Stimulated activated CD8-positive, alpha-beta memory T cell treated with anti-CD3 and anti-CD28 coated beads, Interleukin-4, amount 100 ng/mL, for 4 hours (primary cell): ENCODE results near the gene PBXIP1.
A peak's percentile ranks its signal among the peaks of the same experiment; 100 is the strongest.

Source experiments
- DNase-seq, 2 donors: peaks; one replicate each; pipeline ENCODE4 v3.0.0-alpha.2; 2020; ENCODE audit warnings: low read depth in 2 of 2, low spot score in 1 of 2

The PBXIP1 gene, protein sequence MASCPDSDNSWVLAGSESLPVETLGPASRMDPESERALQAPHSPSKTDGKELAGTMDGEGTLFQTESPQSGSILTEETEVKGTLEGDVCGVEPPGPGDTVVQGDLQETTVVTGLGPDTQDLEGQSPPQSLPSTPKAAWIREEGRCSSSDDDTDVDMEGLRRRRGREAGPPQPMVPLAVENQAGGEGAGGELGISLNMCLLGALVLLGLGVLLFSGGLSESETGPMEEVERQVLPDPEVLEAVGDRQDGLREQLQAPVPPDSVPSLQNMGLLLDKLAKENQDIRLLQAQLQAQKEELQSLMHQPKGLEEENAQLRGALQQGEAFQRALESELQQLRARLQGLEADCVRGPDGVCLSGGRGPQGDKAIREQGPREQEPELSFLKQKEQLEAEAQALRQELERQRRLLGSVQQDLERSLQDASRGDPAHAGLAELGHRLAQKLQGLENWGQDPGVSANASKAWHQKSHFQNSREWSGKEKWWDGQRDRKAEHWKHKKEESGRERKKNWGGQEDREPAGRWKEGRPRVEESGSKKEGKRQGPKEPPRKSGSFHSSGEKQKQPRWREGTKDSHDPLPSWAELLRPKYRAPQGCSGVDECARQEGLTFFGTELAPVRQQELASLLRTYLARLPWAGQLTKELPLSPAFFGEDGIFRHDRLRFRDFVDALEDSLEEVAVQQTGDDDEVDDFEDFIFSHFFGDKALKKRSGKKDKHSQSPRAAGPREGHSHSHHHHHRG

DNA sequence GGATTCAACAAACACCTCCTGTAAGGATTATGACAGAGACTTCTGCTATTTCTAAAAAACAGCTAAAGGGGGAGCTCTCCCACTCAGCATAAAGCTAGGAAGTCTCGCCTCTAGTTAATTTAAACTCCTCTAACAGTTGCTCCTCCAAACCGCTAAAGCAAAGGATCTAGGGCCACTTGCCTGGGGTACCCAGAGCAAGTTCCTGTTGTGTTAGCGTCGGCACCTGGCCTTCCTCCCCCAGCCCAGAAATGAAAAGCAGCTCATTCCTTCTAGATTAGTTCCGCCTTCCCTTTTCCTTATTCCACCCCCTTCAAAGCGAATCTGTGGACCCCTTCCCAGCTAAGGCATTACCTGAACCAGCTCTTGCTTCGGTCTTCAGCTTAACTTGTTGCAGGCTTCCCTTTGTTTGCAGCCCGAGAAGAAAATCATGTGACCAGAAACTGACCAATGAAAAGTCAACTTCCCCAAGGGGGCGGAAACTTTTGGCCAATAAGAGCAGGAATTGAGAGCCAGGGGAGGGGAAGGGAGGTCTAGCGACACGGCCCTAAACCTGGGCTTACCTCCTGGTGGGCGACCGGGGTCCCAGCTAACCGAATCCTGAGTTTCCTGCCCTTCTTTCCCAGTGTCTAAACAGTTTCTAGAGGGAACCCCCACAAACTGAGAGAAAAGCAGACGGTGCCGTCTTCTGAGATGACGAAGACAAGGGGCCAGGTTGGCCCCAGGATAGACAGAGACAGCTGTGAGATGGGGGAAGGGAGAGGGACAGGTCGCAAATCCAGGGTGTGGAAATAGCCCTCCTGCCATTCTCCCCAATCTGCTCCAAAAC, at the start of gene PBXIP1:
PBXIP1 (minus strand) TSS at position 382 of the 826 bp plus-strand sequence. CDS start 2,378 bp downstream, outside the sequence.
- DNase-seq, result peak; percentile 59 to 62

DNA sequence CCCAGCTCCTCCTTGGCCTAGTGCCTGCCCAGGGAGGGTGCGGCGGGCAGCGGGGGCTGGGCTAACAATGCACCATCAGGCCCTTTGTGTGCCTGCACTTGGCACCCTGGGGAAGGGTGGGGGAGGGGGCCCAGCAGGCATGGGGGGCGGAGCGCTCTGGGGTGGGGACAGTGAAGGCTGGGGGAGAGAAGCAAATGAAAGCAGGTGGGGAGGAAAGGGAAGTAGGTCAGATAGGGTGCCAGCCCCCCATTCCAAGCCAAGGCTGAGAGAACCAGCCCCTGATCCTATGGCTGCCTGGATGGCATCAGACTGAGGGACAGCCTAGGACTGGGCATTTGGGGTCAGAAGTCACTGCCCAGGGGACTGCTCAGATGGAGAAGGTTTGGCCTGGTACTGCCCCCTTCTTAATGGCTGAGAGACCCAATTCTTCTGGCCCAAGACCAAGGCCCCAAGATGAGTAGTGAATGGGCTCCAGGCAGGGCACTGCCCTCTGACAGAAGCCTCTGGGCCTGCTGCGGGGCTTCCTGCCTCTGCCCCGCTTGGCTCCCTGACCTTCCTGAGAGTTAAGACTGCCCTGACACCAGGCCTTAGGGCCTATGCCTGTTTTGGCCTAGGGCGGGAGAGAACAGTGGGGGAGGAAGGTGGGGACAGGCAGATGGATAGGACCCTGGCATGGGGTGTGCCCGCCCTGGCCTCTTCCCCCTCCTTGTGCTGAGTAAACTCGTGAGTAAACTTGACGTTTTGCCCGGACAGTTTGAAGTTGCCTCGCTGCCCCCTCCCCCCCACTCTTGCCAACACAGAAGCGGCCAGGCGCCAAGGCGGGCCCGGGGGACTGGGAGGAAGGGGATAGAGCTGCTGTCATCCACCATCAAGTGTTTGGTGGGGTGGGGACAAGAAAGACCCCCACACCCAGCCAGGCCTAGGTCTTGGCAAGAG, 49.4 kb upstream of the PBXIP1 start:
- no peak for DNase-seq

DNA sequence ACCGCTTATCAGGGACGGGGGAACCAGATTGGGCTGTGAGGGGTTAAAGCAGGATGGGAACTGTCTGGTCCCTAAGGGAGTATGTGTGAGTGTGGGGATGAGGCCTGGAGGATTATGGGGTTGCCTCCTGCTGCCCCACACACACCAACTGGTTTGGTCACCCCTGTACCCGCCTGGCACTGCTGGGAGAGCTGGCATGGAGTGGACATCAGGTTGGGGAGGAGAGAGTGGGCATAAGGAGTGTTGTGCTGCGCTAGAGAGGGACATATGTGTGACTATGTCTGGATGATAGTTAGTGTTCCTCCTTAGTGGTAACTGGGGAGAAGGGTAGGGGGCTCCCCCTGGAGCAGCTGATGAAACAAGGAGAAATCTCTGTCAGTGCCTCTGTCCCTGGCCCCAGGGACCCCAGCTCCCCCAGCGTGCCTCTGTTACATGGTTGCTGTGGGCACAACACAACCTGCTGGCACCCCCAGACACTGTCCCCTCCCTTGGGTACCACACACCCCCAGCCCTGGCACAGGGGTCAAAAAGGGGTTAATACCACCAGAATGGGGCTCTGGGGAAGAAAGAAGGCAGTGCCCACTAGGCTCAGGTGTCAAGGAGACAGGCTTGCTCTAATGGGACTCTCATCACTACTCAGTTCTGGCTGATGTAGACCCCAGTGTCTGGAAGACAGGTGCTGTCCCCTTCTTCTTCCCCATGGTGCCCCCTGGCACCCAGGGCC, 48.6 kb upstream of the PBXIP1 start:
- DNase-seq, result no peak

DNA sequence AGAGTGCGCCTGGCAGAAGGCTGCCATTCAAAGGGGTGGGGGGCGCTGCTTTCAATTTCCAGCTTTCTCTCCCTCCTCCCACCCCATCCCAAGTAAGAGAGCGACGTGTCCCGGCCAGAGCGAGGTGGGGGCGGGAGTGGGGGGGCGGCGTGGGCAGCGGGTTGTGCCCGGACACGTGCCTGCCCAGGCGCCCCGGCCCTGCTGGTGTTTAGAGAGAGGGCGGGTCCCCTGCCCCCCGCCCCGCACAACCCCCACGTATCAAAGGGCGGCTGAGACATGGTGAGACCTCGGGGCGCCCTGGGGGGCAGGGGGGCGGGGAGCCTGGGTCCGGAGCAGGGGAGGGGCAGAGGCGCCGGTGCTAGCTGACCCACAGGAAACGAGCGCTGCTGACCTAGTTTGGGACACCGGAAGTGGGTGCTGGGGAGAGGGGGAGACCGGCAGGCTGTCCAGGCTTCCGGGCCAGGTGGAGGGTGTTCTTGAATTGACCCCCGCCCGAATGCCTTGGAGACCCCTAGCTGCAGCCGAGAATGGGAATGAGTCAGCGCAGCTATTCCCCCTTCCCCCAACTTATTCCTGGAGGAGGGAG, 48.0 kb upstream of the PBXIP1 start:
- no peak for DNase-seq

DNA sequence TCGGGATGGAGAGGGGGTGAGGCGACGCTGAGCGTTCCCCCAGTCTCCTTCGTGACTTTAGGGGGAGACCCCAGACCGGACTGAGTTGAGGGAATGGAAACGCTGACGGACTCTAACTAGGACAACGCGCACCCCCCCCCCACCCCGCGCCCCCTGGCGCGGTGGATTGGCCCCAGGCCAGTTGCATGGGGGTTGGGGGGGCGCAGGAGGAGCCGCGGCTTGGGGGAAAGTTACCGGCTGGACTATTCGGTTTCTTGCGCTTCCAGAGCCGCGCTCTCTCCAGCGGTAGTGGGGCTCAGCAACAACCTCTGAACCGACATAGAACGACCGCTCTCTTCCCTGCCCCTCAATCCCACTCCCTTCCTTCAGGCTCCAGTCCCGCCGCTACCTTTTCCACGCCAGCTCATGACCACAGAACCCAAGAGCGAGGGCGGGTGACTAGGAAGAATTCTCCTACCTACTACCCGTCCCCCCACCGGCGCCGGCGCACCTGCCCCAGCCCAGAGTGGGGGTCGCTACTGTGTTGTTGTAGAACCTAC, 47.4 kb upstream of the PBXIP1 start:
- DNase-seq, result no peak

DNA sequence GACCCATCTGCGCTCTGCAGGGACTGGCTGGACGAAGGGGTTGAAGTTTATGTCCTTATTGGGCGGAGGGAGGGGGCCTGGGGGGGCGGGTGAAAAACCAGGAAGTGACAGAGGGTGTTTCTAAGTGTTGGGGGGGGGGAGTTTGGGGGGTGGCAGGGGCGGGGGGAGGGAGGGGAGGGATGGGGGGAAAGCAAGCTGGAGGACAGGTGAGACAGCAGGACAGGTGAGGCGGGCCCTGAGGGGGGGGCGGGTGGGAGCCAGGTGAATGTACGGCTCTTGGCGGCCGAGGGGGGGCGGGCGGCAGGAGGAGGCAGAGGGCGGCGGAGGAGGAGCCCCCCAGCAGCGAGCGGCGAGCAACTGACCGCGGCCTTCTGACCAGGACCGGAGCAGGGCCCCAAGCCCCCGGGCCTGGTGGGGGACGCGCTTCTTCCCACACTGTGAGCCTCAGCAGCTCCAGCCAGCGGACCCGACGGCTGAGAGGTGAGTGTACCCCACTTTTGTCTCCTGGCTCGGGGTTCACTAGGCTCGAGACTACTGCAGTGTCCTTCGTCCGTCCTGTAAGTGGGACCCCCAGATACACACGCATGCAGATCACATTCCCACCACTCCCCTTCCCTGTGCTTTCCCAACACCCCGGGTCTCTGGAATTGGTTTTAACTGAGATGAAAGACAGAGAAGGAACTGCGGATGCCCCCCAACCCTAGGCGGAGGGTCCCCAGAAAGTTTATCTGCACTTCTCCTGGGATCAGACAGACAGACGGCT, 46.7 kb upstream of the PBXIP1 start, which contains the start of gene ZBTB7B:
ZBTB7B (plus strand) TSS at position 339 of the 763 bp plus-strand sequence. CDS start 11,859 bp downstream, outside the sequence.
- no peak for DNase-seq

DNA sequence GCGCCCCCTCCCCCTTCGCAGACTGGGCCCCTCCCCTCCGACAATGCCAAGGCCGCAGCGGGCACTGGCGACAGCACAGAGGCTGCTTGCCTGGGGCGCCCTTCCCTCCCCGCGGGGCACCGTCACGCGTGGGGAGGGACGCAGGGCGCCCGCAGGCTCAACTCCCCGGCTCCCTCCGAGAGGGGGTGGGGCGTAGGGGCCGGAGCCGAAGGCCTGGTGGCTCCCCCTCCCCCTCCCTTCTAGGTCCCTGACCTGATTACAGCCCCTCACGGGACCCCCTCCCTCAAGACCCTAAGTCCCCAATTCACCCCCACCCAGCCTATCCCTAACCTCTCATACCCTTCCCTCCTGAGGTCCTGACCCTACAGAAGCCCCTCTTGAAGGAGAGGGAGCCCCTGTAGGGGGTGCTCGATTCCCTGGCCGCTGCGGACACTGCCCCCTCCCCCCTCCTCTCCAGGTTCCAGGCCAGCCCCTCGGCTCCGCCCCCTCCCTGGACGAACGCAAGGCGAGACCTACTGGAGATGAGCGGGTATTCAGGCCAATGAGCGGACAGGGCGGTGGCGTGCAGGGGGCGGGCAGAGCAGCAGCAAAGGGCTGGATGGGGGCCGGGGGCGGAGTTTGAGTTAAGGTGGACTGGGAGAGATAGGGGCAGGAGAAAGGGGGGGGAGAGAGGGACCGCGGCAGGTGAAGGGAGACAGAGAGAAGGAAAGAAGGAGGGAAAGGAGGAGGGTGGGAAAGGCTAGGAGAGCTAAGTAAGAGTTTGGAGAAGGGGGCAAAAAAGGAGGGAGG, 46.0 kb upstream of the PBXIP1 start:
- DNase-seq, result peak; percentile 93 to 98

DNA sequence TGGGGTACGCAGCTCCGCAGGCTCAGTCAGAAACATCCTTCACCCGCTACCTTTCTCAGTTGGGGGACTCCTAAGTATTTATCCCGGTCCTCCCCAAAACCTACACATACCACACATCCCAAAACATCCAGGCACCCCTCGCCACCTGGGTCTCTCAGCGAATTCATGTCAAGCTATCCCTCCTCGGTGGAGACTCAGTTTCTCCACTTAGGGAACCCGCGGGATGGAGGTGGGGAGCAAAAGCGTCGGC, 45.5 kb upstream of the PBXIP1 start:
- DNase-seq, result no peak

DNA sequence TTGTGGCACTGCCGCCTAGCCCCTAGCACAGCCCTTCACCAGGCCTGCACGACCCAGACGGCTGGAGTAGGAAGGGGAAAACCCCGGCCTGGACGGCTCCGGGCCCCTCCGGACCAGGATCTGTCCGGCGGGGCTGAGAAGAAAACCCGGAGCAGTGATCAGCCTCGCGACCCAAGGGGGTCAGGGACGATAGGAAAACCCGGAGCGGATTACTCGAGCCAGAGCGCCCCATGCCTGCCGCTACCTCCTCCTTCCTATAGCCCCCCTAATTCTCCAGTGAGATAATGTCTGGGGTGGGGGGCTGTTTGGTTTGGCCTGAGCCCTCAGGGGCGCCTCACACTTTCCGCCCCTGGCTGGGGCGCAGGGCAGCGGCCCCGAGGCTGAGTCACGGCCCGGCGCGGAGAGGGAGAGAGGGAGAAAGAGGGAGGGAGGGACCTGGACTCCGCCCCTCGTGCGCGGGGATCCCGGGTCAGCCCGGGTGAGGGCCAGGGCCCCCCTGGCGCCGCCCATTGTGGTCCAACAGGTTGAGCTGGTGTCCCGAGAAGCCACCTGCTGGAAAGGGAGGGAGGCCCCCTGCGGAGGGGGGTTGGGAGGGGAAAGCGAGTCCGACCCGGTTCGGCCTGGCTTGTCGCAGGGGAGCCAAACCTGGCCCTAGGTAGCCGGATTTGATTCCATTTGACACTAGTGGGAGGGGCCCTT, 45.0 kb upstream of the PBXIP1 start:
- peak; percentile 48 to 58 for DNase-seq

DNA sequence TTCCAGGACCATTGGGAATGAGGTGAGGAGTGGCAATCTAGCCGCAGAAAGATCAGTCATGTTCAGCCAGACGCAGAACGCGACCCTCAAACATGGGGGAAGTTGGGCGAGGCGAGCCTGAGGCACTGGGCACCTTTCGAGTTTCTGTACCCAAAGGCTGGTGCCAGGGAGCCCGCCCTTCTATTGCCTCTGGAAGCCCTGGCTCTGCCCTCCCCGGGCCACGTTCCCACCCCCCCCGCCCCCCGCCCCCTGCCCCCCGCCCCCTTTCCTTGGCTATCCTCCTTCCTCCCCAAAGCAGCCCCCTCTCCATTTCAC, 44.5 kb upstream of the PBXIP1 start:
- no peak for DNase-seq

DNA sequence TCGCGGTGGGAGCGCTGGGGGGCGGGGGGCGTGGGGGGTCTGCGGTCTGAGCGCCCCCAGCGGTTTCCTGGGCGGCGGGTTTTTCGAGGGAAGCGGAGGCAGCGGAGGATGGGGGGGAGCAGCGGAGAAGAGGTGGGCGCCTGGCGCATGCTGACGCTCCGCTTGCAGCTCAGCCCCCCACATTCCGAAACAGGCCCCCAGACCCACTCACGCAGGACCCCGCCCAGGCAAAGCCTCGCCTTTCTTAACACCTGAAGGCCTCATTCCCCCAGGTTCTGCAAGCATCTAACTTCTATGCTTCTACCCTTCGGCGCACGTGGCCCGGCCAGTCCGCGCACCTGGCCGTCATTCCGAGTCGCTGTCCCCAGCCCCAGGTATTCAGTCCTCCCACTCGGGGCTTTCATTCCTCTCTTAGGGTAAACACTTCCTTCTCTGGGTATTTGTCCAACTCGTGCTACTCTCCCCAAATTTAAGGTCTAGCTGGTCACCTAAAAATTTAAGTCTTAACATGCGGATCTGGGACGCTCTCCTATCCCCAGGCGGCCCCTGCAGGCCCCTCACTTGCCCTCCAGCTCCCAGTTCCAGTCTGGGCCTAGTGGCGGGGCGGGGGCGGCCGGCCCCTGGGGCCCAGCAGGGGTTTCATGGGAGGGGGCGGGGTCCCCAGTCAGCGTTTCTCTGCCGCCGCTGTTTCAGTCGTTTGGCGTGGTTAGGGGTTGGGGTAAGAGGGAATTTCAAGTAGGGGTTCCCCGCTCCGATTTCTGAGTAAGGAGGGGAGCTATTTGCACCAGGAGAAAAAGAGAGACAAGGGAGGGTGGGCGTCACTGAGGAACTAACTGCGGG, 43.9 kb upstream of the PBXIP1 start:
- no peak for DNase-seq

DNA sequence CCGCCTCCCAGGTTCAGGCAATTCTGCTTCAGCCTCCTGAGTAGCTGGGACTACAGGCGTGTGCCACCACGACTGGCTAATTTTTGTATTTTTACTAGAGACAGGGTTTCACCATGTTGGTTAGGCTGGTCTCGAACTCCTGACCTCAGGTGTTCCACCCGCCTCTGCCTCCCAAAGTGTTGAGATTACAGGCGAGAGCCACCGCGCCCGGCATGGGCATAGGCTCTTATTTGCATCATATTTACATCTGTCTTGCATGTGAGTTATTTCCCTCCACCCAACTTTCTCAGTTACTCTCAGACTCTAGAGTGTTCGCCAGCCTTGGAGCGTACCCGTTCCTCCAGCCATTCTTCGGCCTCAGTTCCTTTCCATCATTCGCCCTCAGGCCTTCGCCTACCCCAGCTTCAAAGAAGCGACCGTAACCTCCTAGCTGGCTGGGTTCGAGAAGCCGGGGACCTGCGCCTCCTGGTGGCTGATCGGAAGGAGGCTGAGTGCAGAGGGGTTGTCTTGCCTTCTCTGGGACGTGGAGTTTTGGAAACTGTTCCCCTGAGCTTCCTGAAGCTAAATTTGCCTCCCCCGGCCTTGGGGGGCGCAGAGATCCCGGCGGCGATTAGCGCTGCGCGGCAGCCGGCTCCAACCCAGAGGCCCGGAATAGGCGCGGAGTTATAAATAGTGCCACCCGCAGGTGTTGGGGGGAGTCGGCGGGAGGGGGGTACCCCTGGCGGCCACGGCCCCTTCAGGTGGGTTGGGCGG, 43.1 kb upstream of the PBXIP1 start:
- peak; percentile 53 to 54 for DNase-seq

DNA sequence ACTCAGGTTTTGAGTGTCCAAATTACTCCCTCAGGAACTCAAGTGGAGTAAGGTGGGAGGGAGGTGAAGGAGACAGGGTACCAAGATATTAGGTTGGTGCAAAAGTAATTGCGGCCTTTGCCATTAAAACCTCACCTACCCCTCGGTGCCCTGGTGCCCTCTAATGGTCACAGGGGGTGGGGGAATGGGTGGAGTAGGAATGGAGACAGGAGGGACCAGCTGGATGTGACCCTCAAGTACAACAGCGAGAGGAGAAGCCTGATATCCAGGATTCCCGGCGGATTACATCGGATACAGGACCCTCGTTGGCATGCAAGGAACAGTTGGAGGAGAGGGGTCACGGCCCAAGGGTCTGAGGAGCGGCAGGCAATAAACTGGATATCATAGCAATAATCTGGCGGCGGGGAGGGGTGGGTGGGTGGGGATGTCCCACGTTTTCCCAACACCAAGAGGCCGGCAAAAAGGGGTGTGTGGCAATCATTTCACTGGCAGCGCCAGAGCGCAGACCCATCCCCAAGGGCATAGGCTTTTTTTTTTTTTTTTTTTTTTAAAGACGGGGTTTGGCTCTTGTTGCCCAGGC, 42.4 kb upstream of the PBXIP1 start:
- no peak for DNase-seq

DNA sequence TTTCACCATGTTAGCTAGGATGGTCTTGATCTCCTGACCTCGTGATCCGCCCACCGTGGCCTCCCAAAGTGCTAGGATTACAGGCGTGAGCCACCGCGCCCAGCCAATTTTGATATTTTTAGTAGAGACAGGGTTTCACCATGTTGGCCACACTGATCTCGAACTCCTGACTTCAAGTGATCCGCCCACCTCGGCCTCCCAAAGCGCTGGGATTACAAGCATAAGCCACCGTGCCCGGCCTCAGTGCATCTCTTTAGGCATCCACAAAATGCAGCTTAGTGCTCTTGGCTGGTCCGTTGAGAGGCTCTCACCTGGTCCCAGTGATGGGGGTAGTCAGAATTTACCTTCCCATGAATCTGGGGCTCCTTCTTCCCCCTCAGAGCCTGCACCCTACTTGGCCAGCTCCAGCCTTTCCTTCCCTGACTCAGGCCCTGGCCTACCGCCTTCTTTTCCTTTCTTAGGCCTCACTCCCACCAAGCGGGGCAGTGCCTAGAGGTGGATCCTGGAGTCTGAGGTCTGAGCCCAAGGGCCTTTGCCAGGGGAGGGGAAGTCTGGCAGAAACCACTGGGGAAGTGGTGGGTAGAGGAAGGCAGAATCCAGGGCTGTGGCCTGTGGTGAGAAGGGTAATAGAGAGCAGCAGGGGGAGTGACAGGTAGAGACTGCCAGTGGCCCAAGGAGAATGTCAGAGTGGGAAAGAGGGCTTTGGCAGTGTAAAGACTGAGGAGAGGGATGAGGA, 41.2 kb upstream of the PBXIP1 start:
- DNase-seq, result no peak
